ENCODE results near the gene CPSF4L. TPM values are rescaled to one million over a fixed set of nuclear protein-coding genes. Genes with fewer than 3 reads are reported as not detected.
A peak's percentile ranks its signal among the peaks of the same experiment; 100 is the strongest.

CPSF4L gene
- total RNA-seq, 1 donor from 2014 or later = not detected

DNA sequence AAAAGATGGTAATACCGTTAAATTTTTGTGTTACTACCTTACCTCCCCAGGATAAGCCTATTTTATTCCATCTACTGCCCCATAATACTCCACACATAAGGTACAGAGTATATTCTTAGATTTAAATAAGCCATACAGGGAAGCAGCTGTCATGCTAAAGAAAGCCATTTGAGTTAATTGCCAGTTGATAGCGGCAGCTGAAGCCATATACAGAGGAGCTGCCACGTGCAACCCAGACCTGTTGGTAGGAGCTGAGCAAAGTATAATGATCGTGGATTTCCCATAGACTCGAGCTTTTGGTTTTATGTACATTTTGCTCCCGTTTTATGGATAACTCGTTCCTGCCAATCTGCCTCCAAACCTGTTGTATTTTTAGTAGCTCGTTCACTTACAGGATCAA lies 12.0 kb downstream of the CPSF4L start:
- TF ChIP-seq, protein P1, sequence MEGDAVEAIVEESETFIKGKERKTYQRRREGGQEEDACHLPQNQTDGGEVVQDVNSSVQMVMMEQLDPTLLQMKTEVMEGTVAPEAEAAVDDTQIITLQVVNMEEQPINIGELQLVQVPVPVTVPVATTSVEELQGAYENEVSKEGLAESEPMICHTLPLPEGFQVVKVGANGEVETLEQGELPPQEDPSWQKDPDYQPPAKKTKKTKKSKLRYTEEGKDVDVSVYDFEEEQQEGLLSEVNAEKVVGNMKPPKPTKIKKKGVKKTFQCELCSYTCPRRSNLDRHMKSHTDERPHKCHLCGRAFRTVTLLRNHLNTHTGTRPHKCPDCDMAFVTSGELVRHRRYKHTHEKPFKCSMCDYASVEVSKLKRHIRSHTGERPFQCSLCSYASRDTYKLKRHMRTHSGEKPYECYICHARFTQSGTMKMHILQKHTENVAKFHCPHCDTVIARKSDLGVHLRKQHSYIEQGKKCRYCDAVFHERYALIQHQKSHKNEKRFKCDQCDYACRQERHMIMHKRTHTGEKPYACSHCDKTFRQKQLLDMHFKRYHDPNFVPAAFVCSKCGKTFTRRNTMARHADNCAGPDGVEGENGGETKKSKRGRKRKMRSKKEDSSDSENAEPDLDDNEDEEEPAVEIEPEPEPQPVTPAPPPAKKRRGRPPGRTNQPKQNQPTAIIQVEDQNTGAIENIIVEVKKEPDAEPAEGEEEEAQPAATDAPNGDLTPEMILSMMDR (IDR thresholded peaks at IDR 0.05; ENCODE audit: unreplicated experiment) = no peak
- Mint-ChIP-seq H3K27ac (ENCODE audit: unreplicated experiment) (no peak overlapping the region), H3K4me1 (ENCODE audit: unreplicated experiment) (peaks cover 5% of the 10 kb centered on the region), H3K9me3 (ENCODE audit: unreplicated experiment) (no peaks in the 10 kb centered on the region), H3K27me3 (ENCODE audit: unreplicated experiment) (peaks cover 2% of the 10 kb centered on the region), H3K4me3 (ENCODE audit: unreplicated experiment) (no peak overlapping the region), H3K36me3 (ENCODE audit: low read depth, unreplicated experiment) (peaks cover 9% of the 10 kb centered on the region)
- no peak for DNase-seq (ENCODE audit: low spot score)

DNA sequence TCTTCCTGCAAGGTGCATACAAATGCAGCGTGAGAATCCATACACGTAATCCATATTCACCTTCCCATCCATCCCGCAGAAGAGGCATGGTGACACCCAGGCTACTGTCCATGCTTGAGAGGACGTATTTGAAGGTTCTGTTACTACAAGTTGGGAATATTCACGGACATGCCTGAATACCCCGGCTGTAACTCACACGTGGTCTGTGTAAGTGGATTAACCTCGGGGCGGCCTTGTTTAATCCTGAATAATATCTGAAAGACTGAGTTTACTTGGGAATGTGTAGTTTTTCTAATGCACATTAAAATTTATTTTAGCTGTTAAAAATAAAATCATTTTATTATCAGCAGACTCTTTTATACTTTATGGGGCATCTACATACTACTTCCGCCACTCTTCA lies 13.1 kb downstream of the CPSF4L start:
- no peak for DNase-seq (ENCODE audit: low spot score)
- Mint-ChIP-seq H3K36me3 (ENCODE audit: low read depth, unreplicated experiment) (peaks cover 11% of the 10 kb centered on the region), H3K27ac (ENCODE audit: unreplicated experiment) (no peak overlapping the region), H3K9me3 (ENCODE audit: unreplicated experiment) (no peaks in the 10 kb centered on the region), H3K4me3 (ENCODE audit: unreplicated experiment) (no peak overlapping the region), H3K4me1 (ENCODE audit: unreplicated experiment) (peaks cover 5% of the 10 kb centered on the region), H3K27me3 (ENCODE audit: unreplicated experiment) (no peaks in the 10 kb centered on the region)
- TF ChIP-seq, protein P1 (IDR thresholded peaks at IDR 0.05; ENCODE audit: unreplicated experiment) = no peak

DNA sequence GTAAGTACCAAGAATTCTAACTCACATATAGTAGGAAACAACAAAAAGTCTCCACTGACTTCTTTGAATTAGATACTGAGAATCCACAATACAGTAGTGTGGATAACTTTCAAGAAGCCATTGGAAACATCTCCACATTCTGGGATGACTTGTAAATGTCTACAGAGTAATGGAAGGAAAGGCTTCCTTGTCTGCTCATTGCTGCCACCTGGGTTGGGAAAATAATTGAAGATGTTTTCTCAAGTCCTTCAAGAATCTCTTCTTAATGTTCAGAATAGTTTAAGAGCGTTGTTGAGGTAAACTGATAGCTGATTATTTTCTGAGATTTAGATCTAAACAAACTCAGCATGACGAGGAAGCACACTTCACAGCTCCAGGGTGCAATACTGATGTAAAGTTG lies 14.0 kb downstream of the CPSF4L start:
- DNase-seq (ENCODE audit: low spot score) = no peak
- Mint-ChIP-seq H3K27ac (ENCODE audit: unreplicated experiment) (no peak overlapping the region), H3K27me3 (ENCODE audit: unreplicated experiment) (no peaks in the 10 kb centered on the region), H3K4me3 (ENCODE audit: unreplicated experiment) (peak overlapping the region; percentile 34), H3K4me1 (ENCODE audit: unreplicated experiment) (peaks cover 5% of the 10 kb centered on the region), H3K9me3 (ENCODE audit: unreplicated experiment) (no peaks in the 10 kb centered on the region), H3K36me3 (ENCODE audit: low read depth, unreplicated experiment) (peaks cover 12% of the 10 kb centered on the region)
- TF ChIP-seq, protein P1 (IDR thresholded peaks at IDR 0.05; ENCODE audit: unreplicated experiment) = no peak

DNA sequence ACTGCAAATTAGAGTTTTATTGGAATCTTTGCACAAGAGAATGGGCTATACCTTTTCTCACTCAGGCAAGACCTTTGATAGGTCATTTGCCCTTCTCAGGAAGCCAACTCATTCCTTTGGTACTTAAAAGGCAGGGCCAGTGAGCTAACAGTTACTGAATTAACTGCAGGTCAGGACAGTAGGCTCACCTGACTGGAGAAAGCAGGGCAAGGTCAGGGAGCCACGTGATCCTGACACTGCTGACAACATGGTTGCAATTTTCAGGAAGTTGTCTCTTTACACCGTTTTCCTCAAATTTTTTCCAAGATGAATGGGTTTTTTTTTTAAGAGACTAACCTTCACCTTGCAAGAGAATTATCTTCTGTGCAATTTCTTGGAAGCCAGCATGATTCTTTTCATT lies 21.1 kb downstream of the CPSF4L start:
- Mint-ChIP-seq H3K27ac (ENCODE audit: unreplicated experiment) (no peak overlapping the region), H3K36me3 (ENCODE audit: low read depth, unreplicated experiment) (peaks cover 9% of the 10 kb centered on the region), H3K4me3 (ENCODE audit: unreplicated experiment) (no peak overlapping the region), H3K9me3 (ENCODE audit: unreplicated experiment) (no peaks in the 10 kb centered on the region), H3K4me1 (ENCODE audit: unreplicated experiment) (peaks cover 12% of the 10 kb centered on the region), H3K27me3 (ENCODE audit: unreplicated experiment) (no peaks in the 10 kb centered on the region)
- TF ChIP-seq, protein P1 (IDR thresholded peaks at IDR 0.05; ENCODE audit: unreplicated experiment) = no peak
- DNase-seq (ENCODE audit: low spot score) = no peak

DNA sequence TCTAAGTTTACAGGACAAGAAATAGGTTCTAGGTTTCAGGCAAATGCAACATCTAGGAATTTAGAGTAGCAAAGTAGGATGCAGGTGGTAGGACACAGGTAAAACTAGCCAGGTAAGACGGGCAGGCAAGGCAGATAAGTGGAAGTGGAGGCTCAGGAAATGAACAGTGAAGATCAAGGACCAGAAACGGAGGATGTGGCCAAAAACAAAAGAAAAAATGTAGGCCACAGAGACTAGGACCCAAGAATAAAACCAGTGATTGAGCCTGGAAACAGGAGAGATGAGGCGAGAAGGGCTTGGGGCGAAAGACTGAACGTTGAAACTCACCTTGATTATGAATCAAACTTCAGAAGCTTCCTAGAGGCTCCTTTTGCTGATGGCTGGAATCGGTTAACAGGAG lies 24.0 kb downstream of the CPSF4L start:
- peaks cover 19% of the 10 kb centered on the region for H3K4me1 Mint-ChIP-seq (ENCODE audit: unreplicated experiment)
- DNase-seq (ENCODE audit: low spot score) = no peak
- H3K27ac Mint-ChIP-seq (ENCODE audit: unreplicated experiment) = no peak overlapping the region
- TF ChIP-seq, protein P1 (IDR thresholded peaks at IDR 0.05; ENCODE audit: unreplicated experiment) = no peak
- no peaks in the 10 kb centered on the region for H3K27me3 Mint-ChIP-seq (ENCODE audit: unreplicated experiment)
- H3K4me3 Mint-ChIP-seq (ENCODE audit: unreplicated experiment) = peak overlapping the region; percentile 17
- peaks cover 9% of the 10 kb centered on the region for H3K36me3 Mint-ChIP-seq (ENCODE audit: low read depth, unreplicated experiment)
- no peaks in the 10 kb centered on the region for H3K9me3 Mint-ChIP-seq (ENCODE audit: unreplicated experiment)

Measured in endothelial cell (in vitro differentiated cells).